IPS-NIHi7 (cell line): ENCODE data around the gene FLVCR1.

Experiments
- DNase-seq: peaks from one replicate; pipeline ENCODE4 v3.0.0; 2012; ENCODE audit warnings: mixed read lengths; ENCODE audit errors: extremely low spot score

Gene FLVCR1

DNA sequence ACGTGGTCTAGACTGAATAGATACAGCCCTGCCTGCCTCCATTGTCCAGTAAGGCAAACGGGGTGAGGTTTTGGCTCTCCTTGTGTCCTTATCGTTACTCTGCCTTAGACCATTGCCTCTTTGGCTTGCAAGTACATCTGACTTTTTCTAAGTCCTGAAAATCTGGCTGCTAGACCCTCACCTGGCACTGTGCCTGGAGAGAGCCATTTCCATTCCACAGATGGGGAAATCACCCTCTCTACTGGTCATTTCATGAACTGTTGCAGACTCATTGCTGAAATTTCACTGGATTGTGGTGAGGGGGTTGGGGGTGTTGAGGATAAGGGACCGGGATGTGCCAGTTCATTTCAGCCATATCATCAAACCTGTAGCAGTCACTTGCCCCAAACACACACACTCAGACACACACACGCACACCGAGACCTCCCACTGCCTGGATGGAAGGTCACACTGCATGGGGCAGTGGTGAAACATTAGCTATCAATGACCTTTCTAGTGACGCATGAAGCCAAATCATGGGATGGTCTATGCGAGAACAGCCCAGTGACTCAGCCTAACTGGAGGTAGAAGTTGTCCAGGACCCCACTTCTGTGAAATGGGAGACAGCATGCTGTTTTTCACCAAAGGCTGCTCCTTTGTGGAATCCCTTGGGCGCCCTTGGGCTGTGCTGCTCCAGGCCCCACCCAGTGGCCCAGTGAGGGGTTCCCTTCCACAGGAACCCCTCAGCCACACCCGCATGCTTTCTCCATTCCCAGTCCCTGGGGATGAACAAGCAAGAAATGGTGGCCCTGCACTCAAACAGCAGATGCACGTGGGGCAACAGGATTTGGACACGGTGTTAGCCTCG, 57.4 kb downstream of the FLVCR1 start:
- peak; percentile 65 for DNase-seq

DNA sequence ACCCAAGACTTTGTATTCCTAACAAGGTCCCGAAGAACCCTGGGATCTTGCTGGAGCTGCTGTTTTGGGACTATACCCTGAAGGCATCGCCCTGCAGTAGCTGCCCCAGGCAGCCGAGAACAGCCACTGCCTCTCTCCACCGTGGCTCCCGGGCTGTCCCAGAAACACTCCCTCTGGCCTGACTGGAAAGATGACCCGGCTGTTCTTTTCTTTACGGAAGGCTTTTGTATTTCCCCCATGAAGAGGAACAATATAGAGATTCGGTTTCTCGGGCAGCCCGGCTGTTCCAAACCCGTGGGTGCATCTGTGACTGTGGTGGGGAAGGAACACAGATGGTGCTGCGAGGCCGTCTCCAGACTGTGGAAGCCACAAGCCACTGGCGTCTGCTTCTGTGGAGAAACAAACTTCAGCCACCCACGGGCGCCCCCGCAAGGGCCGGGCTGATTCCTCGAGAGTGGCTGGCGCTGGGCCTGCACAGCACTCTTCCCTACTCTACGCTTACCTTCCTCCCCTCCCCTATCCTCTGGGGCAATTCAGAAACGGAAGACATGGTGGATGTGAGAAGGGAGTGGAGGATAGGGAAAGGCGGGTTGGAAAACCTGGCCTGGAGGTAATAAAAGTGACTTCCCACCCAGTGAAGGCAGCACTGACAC, 58.5 kb downstream of the FLVCR1 start:
- DNase-seq = peak; percentile 75

DNA sequence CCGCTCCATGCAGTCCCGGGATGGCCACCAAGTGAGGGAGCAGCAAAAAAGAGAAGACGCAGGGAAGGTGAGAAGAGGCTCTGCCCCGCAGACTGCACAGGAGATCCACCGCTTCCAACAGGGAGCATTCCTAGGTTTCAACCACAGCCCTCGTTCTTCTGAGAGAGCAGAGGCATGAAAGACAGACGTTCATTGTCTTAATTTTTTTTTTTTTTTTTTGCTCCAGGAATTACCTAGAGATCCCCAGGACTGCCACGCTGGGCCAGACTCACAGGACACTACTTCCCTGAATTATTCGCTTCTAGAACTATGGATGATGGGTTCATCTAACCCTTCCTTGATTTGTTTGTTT, 59.0 kb downstream of the FLVCR1 start:
- no peak for DNase-seq

DNA sequence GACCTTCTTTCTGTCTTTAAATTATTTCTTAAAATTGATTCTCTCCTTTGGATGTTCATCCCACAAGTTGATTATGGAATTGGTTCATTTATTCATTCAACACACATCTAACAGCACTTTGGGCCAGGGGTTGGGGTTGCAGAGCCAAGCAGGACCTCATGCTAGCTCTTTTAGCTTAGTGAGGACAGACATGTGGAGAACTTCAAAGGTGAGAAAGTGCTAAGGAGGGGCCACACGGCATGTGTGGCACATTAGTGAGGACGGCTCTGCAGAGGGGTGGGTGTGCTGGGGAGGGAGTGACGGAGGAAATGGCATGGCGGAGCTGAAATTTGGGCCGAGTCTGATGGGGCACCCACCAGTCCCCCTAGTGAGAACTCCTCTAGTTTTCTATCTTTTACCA, 59.8 kb downstream of the FLVCR1 start:
- no peak for DNase-seq

GRCh38 chr1:212918824-212919223, 60.7 kb downstream of the FLVCR1 start:
- no peak for DNase-seq

DNA sequence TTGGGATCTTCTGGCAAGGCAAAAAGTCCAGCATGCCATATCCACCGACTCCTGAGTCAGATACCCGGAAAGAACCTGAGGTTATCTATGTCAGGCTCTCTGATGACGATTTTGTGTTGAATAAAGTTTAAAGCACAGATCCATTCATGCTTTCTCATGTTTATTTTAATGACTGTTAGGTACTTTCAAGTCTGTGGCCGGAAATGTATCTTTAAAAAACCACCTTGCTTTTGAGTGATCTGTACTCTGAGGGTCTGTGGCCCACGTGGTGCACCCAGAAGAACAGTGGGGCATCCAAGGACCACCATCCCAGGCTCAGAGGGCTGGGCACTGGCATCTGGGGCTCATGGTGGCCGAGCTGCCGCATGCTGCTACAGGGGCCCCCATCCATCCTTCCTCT, 62.2 kb downstream of the FLVCR1 start:
- no peak for DNase-seq

GRCh38 chr1:212920896-212921295, 62.8 kb downstream of the FLVCR1 start:
- peak; percentile 53 for DNase-seq

DNA sequence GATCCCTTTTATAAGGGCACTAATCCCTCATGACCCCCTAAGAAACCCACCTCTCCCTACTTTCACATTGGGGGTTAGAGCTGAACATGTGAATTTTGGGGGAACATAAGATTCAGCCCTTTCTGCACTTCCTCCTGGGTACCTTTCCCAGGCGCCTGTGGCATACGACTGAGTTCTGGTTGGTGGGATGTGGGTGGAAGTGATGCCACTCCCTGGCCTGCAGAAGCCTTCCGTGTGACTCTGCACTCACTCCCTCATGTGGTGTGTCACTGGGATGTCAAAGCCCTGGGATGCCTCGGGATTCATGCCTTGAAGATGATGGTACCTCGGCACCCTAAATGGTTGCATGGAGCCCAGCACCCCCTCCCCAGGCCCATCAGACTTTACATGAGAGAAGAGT, 63.9 kb downstream of the FLVCR1 start:
- no peak for DNase-seq

DNA sequence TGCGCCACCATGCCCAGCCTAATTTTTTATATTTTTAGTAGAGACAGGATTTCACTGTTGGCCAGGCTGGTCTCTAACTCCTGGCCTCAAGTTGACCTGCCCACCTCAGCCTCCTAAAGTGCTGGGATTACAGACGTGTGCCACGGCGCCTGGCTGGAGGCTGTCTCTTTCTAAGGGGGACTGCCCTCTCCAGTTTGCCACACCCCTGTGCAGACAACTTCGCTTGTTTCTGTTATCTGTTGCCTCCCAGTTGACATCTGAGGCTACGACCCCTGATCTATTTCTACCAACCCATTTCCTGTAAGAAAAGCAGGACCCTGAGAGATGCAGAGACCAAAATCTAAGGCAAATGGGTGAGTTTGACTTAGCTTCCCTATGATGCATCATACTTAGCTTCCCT, 68.3 kb downstream of the FLVCR1 start:
- no peak for DNase-seq

GRCh38 chr1:212928323-212929291, 70.5 kb downstream of the FLVCR1 start:
- peak; percentile 65 for DNase-seq

DNA sequence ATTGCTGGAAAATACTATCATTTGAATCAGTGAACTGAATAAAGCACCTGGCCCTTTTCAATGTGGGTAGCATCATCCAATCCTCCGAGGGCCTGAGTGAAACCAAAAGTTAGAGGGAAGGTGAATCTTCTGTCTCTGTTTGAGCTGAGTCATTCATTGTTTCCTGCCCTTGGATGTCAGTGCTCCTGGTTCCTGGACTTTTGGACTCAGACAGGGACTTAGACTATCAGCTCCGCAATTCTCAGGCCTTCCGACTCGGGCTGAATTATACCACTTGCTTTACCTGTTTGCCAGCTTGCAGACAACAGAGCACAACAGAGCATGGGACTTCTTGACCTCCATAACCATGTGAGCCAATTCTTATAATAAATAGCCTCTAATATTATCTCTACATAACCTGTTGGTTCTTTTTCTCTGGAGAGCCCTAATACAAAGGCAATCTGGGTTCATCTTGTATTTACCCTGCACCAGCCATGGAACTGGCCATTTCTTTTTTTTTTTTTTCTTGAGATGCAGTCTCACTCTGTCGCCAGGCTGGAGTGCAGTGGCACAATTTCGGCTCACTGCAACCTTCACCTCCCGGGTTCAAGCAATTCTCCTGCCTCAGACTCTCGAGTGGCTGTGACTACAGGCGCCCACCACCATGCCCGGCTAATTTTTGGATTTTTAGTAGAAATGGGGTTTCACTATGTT, 73.1 kb downstream of the FLVCR1 start:
- no peak for DNase-seq

- DNase-seq = peak; percentile 13
These were observed 75.9 kb downstream of the FLVCR1 start for GRCh38 chr1:212933815-212934471.

- DNase-seq = no peak
These were observed 77.4 kb downstream of the FLVCR1 start for GRCh38 chr1:212935387-212935981.

- DNase-seq = no peak
These were observed 79.0 kb downstream of the FLVCR1 start for GRCh38 chr1:212937034-212937433.

DNA sequence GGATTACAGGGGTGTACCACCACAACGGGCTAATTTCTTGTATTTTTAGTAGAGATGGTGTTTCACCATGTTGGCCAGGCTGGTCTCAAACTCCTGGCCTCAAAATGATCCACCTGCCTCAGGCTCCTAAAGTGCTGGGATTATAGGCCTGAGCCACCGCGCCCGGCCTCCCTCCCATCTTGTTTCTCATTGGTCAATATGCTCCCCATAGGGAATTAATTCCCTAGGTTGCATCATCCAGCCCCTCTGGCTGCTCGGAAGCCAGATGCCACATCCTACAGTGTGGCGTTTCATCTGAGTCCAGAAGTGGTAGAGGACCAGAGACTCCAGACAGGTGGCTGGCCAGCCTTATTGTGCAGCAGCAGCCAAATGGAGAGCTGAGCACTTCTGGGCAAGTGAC, 80.8 kb downstream of the FLVCR1 start:
- no peak for DNase-seq

- DNase-seq = no peak
These were observed 83.4 kb downstream of the FLVCR1 start for GRCh38 chr1:212941452-212941851.

DNA sequence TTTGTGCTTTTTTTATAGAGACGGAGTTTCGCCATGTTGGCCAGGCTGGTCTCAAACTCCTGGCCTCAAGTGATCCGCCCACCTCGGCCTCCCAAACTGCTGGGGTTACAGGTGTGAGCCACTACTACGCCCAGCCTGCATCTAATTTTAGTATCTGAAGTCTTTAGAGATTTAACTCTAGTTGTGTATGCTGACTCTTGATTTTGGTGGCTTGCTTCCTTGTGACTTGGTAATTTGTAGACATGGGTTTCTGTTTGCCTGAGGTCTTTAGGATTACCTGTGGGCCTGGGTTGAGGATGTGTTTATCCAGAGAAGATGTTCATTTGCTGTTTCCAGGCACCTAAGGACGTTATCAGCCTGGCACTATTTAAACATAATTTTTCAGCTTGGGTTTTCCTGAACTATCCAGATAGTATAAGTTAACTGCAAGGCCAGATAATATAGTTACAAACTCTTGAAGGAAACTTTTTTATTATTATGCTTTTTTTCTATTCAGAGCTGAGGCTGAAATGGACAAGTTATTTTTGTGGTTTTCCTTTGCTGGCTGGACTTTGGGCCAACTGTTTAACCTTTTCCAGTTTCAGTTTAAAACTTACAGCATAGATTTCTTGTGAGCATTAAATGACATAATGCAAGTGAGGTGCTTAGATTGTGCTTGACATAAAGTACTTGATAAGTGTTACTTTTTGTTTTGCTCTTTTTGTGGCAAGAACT, 84.8 kb downstream of the FLVCR1 start:
- no peak for DNase-seq

DNA sequence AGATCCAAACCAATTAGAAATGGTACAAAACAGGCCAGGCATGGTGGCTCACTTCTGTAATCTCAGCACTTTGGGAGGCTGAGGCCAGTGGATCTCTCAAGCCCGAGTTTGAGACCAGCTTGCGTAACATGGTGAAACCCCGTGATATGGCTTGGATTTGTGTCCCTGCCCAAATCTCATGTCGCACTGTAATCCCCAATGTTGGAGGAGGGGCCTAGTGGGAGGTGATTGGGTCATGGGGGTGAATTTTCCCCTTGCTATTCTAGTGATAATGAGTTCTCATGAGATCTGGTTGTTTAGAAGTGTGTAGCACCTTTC, 85.3 kb downstream of the FLVCR1 start:
- DNase-seq = no peak

DNA sequence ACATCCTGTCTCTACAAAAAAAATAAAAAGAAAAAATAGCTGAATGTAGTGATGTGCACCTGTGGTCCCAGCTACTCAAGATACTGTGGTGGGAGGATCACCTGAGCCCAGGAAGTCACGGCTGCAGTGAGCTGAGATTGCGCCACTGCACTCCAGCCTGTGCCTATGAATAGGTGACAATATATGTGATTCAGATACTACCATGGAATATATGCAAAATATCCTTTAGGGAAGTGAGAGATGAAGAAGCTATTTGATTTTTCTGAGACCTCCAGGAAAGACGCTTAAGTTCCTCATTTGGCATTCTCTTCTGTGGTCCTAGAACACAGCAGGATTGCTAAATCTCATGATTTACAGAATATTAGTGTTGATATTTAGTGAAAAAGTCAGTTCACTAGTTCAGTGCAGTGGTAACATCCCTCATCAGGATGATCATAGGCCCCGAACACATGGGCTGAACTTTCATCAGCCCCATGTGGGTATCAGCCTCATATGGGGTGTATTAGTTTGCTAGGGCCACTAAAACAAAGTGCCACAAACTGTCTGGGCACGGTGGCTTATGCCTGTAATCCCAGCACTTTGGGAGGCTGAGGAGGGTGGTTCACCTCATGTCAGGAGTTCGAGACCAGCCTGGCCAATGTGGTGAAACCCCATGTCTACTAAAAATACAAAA, 86.3 kb downstream of the FLVCR1 start:
- DNase-seq = no peak

DNA sequence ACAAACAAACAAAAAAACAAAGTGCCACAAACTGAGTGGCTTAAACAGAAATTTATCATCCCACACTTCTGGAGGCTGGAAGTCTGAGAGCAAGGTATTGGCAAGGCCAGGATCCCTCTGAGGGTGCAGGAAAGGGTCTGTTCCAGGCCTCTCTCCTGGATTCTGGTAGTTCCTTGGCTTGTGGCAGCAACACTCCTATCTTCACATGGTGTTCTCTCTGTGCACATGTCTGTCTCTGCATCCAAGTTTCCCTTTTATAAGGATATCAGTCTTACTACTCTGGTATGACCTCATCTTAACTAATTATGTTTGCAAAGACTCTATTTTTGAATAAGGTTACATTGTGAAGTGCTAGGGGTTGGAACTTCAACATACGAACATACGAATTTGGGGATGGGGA, 87.0 kb downstream of the FLVCR1 start:
- no peak for DNase-seq
